Adrenal gland (tissue), 12 donors: ENCODE results near the gene PIK3AP1. TPM values are rescaled to one million over a fixed set of nuclear protein-coding genes. Genes with fewer than 3 reads are reported as not detected.
A peak's percentile ranks its signal among the peaks of the same experiment; 100 is the strongest.

Experiments used
- DNase-seq, 7 donors: peaks; one replicate each; pipeline ENCODE4 v3.0.0-alpha.2; 2019 to 2020
- H3K27ac ChIP-seq, 5 donors: fragments of 200-600 bp; sonication (generic) in 4 of 5; 1 replicate in 3 of 5; 2 replicates in 2 of 5; pipeline versions ENCODE4 v1.5.1 to v1.8.0; 2016 to 2020; ENCODE audit warnings: mild to moderate bottlenecking in 1 of 5
- H3K27me3 ChIP-seq: fragments of 200-600 bp; 2 replicates; pipeline ENCODE4 v1.8.0; 2021
- H3K36me3 ChIP-seq, 2 donors: fragments of 200-600 bp; replicated peaks in 1 of 2; 1 replicate in 1 of 2; 2 replicates in 1 of 2; pipeline versions ENCODE4 v1.5.1 to v1.8.0; 2018 to 2022
- H3K4me1 ChIP-seq, 2 donors: fragments of 200-600 bp; replicated peaks in 1 of 2; 1 replicate in 1 of 2; 2 replicates in 1 of 2; pipeline versions ENCODE4 v1.5.1 to v1.8.0; 2018 to 2021
- H3K4me3 ChIP-seq, 4 donors: fragments of 200-600 bp; sonication (generic) in 3 of 4; one replicate each; pipeline ENCODE4 v1.5.1; 2016 to 2018
- H3K9me3 ChIP-seq, 3 donors: fragments of 200-600 bp; sonication (generic) in 1 of 3; replicated peaks in 1 of 3; 1 replicate in 2 of 3; 2 replicates in 1 of 3; pipeline versions ENCODE4 v1.5.1 to v1.8.0; 2016 to 2021
- CTCF ChIP-seq, 6 experiments: fragments of 450-650 bp in 4 of 6; fragments of 200-600 bp in 2 of 6; sonication (generic) in 1 of 6; IDR thresholded peaks; 1 replicate in 5 of 6; 2 replicates in 1 of 6; pipeline versions ENCODE4 v1.5.1 to v1.8.0; 2016 to 2021; ENCODE audit warnings: antibody characterized with exemption in 6 of 6, mild to moderate bottlenecking in 2 of 6, moderate library complexity in 1 of 6
- POLR2A ChIP-seq, 2 donors: fragments of 450-650 bp; IDR thresholded peaks; one replicate each; pipeline ENCODE4 v1.6.1; 2017; ENCODE audit warnings: antibody characterized with exemption in 2 of 2, mild to moderate bottlenecking in 2 of 2, moderate library complexity in 1 of 2
- WGBS, 4 donors: extraction: QIAGEN DNeasy Blood & Tissue Kit in 2 of 4; methylation state at CpG; one replicate each; pipeline versions ENCODE4 v1.1.5 to v1.1.7; 2013 to 2017; 5-methylcytosine and 5-hydroxymethylcytosine counted together
- intact Hi-C, 2 donors: fragments of 100-400 bp; cut with DNase I; formaldehyde crosslinking; loops; one replicate each; pipeline versions ENCODE4 v1.14.1 to v1.15.0; 2022 to 2023
- polyA plus RNA-seq, 3 donors: library from polyadenylated mRNA; stranded (reverse); fragments of 200-250 nt in 2 of 3; fragments of 350-450 nt in 1 of 3; fragmentation: Illumina TruSeq in 1 of 3; extraction: RNeasy Lipid Tissue Mini Kit (QIAGEN cat#74804) in 1 of 3; gene quantifications; one replicate each; pipeline ENCODE4 v1.2.3, GENCODE V29; 2013 to 2014
- total RNA-seq, 9 donors: library from RNA; depleted of rRNA in 4 of 9; stranded (reverse); fragments of >200 nt in 4 of 9; fragments of 120-200 nt in 1 of 9; fragmentation: NEBNext Ultra II Directional in 1 of 9; extraction: Animal tissue kit (Norgen Biotek cat#: 25700) in 1 of 9; gene quantifications; one replicate each; pipeline versions ENCODE4 v1.1.0 to v1.2.4, GENCODE V29; 2013 to 2023
- donor health status: healthy with polysubstance abuse.
- donor health status: Bipolar disorder and iron deficiency.
- donor health status: DM: yes; HTN: yes; CAD: no.
- donor health status: DM: no; HTN: no; CAD: no.
- donor health status: DM: no; HTN: no; CAD: no.
- donor health status: DM: yes; HTN: yes; CAD: no.

The PIK3AP1 gene
- total and polyA plus RNA-seq, 12 donors, result 2.0 to 38.5 (median 10.4) TPM

GRCh38 chr10:96714031-96714590 is 6.2 kb downstream of the PIK3AP1 start:
- Histone ChIP-seq H3K27ac (no peak overlapping the region), H3K9me3 (no peaks in the 10 kb centered on the region), H3K4me3 (no peak overlapping the region), H3K4me1 (peaks cover 0 to 9% of the 10 kb centered on the region in 2 donors), H3K27me3 (no peaks in the 10 kb centered on the region), H3K36me3 (no peaks in the 10 kb centered on the region)
- intact Hi-C loops, result no loop called here
- 72 to 86% (median 81%) methylated on average over 9 of the region's 9 CpGs for WGBS, 4 donors
- TF ChIP-seq POLR2A (IDR thresholded peaks at IDR 0.05), result no peak
- TF ChIP-seq CTCF (IDR thresholded peaks at IDR 0.05), result no peak
- no peak for DNase-seq

- no peaks in the 10 kb centered on the region for H3K36me3 ChIP-seq
- H3K27ac ChIP-seq, result no peak overlapping the region
- DNase-seq, result no peak
- H3K4me1 ChIP-seq, result peaks cover 0 to 9% of the 10 kb centered on the region in 2 donors
- no peaks in the 10 kb centered on the region for H3K9me3 ChIP-seq
- 89 to 92% (median 91%) methylated on average over 10 of the region's 10 CpGs for WGBS, 4 donors
- intact Hi-C loops, result no loop called here
- TF ChIP-seq CTCF (IDR thresholded peaks at IDR 0.05) (no peak), POLR2A (IDR thresholded peaks at IDR 0.05) (no peak)
- no peak overlapping the region for H3K4me3 ChIP-seq
- no peaks in the 10 kb centered on the region for H3K27me3 ChIP-seq
These were observed 7.5 kb downstream of the PIK3AP1 start for GRCh38 chr10:96712662-96713271.

- WGBS, 4 donors, result 79 to 91% (median 86%) methylated on average over 3 of the region's 3 CpGs
- peaks cover 0 to 9% of the 10 kb centered on the region in 2 donors for H3K4me1 ChIP-seq
- no peak overlapping the region for H3K4me3 ChIP-seq
- no peak overlapping the region for H3K27ac ChIP-seq
- no peaks in the 10 kb centered on the region for H3K36me3 ChIP-seq
- intact Hi-C loops, result no loop called here
- H3K9me3 ChIP-seq, result no peaks in the 10 kb centered on the region
- no peaks in the 10 kb centered on the region for H3K27me3 ChIP-seq
- TF ChIP-seq CTCF (IDR thresholded peaks at IDR 0.05) (no peak), POLR2A (IDR thresholded peaks at IDR 0.05) (no peak)
- DNase-seq, result no peak
These were observed 9.1 kb downstream of the PIK3AP1 start for GRCh38 chr10:96711048-96711728.

- Histone ChIP-seq H3K4me1 (peaks cover 0 to 2% of the 10 kb centered on the region in 2 donors), H3K27ac (peak overlapping the region in 2 of 5 donors; percentile 3 to 18), H3K27me3 (no peaks in the 10 kb centered on the region), H3K9me3 (no peaks in the 10 kb centered on the region), H3K4me3 (no peak overlapping the region), H3K36me3 (no peaks in the 10 kb centered on the region)
- intact Hi-C loops, result no loop called here
- TF ChIP-seq POLR2A (IDR thresholded peaks at IDR 0.05) (no peak), CTCF (IDR thresholded peaks at IDR 0.05) (no peak)
- DNase-seq, result no peak
- WGBS, 4 donors, result 82 to 91% (median 88%) methylated on average over 13 to 19 of the region's 19 CpGs
These were observed 10.8 kb downstream of the PIK3AP1 start for GRCh38 chr10:96709525-96709924.
